ENCODE measurements around the gene KIF16B.

KIF16B gene

GRCh38 chr20:16428112-16428511 is 145.1 kb downstream of the KIF16B start:
- no peak for DNase-seq

- no peak for DNase-seq
These were observed 145.7 kb downstream of the KIF16B start for GRCh38 chr20:16427571-16427970.

- DNase-seq, result no peak
These were observed 148.5 kb downstream of the KIF16B start for GRCh38 chr20:16424780-16425179.

GRCh38 chr20:16423311-16424212 is 149.7 kb downstream of the KIF16B start:
- no peak for DNase-seq

GRCh38 chr20:16419138-16419715 is 154.0 kb downstream of the KIF16B start:
- DNase-seq, result no peak

- DNase-seq, result no peak
These were observed 154.6 kb downstream of the KIF16B start for GRCh38 chr20:16418616-16419015.

GRCh38 chr20:16417001-16417400 is 156.2 kb downstream of the KIF16B start:
- no peak for DNase-seq

GRCh38 chr20:16415071-16416053 is 157.9 kb downstream of the KIF16B start:
- no peak for DNase-seq

- no peak for DNase-seq
These were observed 160.3 kb downstream of the KIF16B start for GRCh38 chr20:16412906-16413305.

GRCh38 chr20:16411361-16411760 is 161.9 kb downstream of the KIF16B start:
- DNase-seq, result no peak

GRCh38 chr20:16410626-16411025 is 162.6 kb downstream of the KIF16B start:
- DNase-seq, result no peak

- DNase-seq, result no peak
These were observed 164.3 kb downstream of the KIF16B start for GRCh38 chr20:16408981-16409380.

GRCh38 chr20:16407251-16408067 is 165.8 kb downstream of the KIF16B start:
- no peak for DNase-seq

GRCh38 chr20:16405254-16405653 is 168.0 kb downstream of the KIF16B start:
- no peak for DNase-seq

GRCh38 chr20:16404640-16405039 is 168.6 kb downstream of the KIF16B start:
- no peak for DNase-seq

- no peak for DNase-seq
These were observed 169.1 kb downstream of the KIF16B start for GRCh38 chr20:16404171-16404570.

- DNase-seq, result no peak
These were observed 173.0 kb downstream of the KIF16B start for GRCh38 chr20:16400234-16400633.

GRCh38 chr20:16399801-16400200 is 173.4 kb downstream of the KIF16B start:
- no peak for DNase-seq

GRCh38 chr20:16397086-16397485 is 176.2 kb downstream of the KIF16B start:
- DNase-seq, result no peak

GRCh38 chr20:16395366-16395765 is 177.9 kb downstream of the KIF16B start:
- DNase-seq, result no peak

GRCh38 chr20:16394784-16395183 is 178.5 kb downstream of the KIF16B start:
- no peak for DNase-seq

- no peak for DNase-seq
These were observed 179.4 kb downstream of the KIF16B start for GRCh38 chr20:16393836-16394235.
